Measurements from ENCODE around the gene FTSJ1.
A peak's percentile ranks its signal among the peaks of the same experiment; 100 is the strongest.
"Not testable (repeated sequence)": the region's sequence is repeated elsewhere in the genome, so short reads cannot be mapped to it uniquely, and the experiment has no call there.

FTSJ1 gene, protein sequence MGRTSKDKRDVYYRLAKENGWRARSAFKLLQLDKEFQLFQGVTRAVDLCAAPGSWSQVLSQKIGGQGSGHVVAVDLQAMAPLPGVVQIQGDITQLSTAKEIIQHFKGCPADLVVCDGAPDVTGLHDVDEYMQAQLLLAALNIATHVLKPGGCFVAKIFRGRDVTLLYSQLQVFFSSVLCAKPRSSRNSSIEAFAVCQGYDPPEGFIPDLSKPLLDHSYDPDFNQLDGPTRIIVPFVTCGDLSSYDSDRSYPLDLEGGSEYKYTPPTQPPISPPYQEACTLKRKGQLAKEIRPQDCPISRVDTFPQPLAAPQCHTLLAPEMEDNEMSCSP

DNA sequence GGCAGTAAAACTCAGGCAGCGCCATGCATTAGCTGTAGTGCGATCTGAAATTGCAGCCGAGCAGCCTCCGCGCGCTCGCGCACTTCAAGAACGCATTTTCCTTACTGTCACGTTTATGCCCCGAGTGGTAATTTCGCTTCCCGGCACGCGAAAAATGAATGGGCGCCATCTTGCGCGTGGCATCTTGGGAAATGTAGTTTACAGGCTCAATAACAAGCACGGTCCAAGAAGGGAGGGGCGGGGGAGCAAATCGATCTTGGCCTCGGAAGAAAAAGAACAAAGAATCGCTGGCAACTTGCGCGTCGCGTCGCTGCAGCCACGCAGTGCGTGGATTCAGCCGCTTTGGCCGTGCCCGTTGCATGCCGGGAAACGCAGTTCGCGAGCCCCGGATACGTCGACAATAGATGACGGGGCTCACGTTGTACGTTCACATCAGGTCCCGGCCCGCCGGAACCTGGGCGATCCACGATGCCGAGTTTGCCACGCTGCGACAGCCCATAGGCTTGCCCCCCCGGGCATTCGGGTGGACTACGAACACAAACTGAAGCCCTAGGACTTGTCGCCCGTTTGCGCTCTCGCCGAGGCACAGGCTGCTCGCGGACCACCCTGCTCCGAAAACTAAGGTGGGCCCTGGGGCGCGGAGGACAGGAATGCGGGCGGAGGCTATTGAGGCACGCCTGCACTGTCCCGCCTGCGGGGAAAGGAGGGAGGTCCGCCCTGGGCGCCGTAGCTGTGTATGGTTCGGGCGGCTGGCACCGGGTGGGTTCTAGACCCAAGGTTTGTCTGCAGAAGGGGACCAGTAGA, at the start of gene FTSJ1:
Gene FTSJ1, plus strand, starts transcription at position 426 of the 804 bp plus-strand sequence. CDS start 1,849 bp downstream, outside the sequence.
- DNase-seq (ENCODE audit: low spot score) = peak; percentile 67

DNA sequence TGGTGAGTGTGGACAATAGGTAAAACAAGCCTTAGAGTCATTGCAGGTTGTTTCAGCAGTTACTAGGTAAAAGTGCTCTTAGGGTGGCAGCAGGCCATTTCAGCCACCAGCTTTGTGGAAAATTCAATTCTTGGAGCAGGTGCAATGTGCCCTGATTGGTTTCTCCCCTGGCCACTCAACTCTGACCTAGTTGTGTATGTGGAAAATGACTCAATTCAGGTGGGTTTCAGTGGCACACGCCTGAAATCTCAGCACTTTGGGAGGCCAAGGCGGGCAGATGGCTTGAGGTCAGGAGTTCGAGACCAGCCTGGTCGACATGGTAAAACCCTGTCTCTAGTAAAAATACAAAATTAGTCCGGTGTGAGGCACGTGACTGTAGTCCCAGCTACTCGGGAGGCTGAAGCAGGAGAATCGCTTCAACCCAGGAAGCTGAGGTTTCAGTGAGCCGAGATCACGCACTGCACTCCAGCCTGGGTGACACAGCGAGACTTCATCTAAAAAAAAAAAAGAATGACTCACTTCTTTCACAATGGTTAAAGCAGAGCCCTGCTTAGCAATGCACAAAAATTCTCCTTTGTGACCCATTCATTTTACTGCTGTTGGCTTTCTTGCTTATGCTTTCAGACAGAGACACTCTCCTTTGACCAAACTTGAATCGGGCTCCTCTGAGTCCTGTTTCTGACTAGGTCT, 48.8 kb upstream of the FTSJ1 start:
- DNase-seq (ENCODE audit: low spot score) = not testable (repeated sequence)

GRCh38 chrX:48429606-48430005, 46.4 kb upstream of the FTSJ1 start:
- not testable (repeated sequence) for DNase-seq (ENCODE audit: low spot score)

- not testable (repeated sequence) for DNase-seq (ENCODE audit: low spot score)
Measured at GRCh38 chrX:48430166-48430565, 45.8 kb upstream of the FTSJ1 start.

DNA sequence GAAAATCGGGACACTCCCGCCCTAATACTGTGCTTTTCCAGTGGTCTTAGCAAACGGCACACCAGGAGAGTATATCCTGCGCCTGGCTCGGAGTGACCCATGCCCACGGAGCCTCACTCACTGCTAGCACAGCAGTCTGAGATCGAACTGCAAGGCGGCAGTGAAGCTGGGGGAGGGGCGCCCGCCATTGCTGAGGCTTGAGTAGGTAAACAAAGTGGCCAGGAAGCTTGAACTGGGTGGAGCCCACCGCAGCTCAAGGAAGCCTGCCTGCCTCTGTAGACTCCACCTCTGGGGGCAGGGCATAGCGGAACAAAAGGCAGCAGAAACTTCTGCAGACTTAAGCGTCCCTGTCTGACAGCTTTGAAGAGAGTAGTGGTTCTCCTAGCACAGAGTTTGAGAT, 42.3 kb upstream of the FTSJ1 start:
- not testable (repeated sequence) for DNase-seq (ENCODE audit: low spot score)

DNA sequence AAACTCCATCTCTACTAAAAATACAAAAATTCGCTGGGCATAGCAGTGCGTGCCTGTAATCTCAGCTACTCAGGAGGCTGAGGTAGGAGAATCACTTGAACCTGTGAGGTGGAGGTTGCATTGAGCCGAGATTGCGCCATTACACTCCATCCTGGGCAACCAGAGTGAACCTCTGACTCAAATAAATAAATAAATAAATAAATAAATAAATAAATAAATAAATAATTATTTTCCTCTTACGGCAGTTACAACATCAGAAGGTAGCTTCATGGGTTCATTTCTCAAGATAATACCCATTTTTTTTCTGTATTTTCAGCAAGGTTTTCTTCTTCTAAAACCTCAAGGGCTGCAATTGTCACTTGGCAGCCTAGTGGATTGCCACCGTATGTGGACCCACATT, 28.8 kb upstream of the FTSJ1 start:
- DNase-seq (ENCODE audit: low spot score) = not testable (repeated sequence)

- no peak for DNase-seq (ENCODE audit: low spot score)
Measured at GRCh38 chrX:48450076-48450475, 25.9 kb upstream of the FTSJ1 start.

DNA sequence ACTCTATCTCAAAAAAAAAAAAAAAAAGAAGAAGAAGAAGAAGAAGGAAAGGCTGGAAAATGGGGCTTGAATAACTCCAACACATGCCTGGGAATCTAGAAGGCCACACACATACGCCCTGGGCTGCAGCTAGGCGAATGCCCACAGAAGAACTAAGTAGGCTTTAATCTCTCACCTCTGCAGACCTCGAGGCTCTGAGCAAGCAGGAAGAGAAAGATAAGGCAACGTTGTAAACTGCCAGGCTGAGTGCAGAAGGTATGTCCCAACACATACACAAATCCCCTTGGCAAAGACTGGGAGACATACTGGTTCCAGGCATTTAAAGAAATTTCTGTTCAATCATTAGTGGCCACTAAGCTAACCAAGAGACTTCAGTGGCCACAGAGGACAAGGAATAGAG, 24.3 kb upstream of the FTSJ1 start:
- DNase-seq (ENCODE audit: low spot score) = no peak

GRCh38 chrX:48456628-48457331, 19.2 kb upstream of the FTSJ1 start:
- DNase-seq (ENCODE audit: low spot score) = no peak

- no peak for DNase-seq (ENCODE audit: low spot score)
Measured at GRCh38 chrX:48458711-48459110, 17.3 kb upstream of the FTSJ1 start.

DNA sequence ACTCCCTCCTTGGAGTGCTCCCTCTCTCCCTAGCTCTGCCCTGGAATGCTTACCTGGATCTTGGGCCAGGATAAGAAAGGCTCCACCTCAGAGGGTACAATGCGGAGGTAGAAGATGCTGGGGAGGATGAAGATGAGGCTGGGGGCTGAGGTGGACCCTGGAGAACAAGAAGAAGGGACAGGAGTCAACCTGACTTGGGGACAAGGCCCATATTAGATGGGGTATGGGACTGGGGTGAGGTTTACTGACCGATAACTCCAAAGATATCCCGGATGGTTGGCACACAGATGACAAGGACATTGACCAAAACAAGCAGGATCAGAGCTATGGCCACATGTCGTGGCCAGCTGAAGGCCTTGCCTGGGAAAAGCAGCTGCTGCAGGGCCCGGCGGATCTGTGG, 16.5 kb upstream of the FTSJ1 start:
- no peak for DNase-seq (ENCODE audit: low spot score)

- no peak for DNase-seq (ENCODE audit: low spot score)
Measured at GRCh38 chrX:48460031-48460430, 16.0 kb upstream of the FTSJ1 start.

GRCh38 chrX:48460606-48461005, 15.4 kb upstream of the FTSJ1 start:
- DNase-seq (ENCODE audit: low spot score) = no peak

GRCh38 chrX:48461830-48462229, 14.2 kb upstream of the FTSJ1 start:
- no peak for DNase-seq (ENCODE audit: low spot score)

DNA sequence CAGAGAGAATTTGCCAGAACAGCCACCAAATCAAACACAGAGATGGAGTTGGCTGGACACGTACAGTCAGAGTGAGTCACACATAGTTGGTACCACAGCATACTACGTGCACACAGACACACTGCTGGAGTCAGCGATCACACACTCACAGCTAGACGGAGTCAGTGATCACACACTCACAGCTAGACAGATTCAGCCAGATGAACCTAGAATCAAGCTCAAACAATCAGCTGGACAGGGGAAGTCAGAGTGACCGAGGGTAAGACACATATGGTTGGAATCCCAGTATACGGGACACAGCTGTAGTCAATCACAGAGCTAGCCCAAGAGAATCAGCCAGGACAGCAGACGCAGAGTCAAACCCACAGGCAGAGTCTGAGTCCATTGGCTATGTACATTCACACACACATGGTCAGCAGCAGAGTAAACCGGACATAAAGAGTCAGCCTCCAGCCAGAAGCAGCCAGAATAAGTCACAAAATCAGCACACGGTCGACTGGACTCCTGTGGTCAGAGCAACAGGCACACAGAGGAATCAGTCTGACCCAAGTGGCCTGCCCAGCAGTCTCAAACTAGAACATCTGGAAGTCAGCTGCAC, 10.6 kb upstream of the FTSJ1 start:
- no peak for DNase-seq (ENCODE audit: low spot score)

- DNase-seq (ENCODE audit: low spot score) = no peak
Measured at GRCh38 chrX:48466696-48467095, 9.3 kb upstream of the FTSJ1 start.

DNA sequence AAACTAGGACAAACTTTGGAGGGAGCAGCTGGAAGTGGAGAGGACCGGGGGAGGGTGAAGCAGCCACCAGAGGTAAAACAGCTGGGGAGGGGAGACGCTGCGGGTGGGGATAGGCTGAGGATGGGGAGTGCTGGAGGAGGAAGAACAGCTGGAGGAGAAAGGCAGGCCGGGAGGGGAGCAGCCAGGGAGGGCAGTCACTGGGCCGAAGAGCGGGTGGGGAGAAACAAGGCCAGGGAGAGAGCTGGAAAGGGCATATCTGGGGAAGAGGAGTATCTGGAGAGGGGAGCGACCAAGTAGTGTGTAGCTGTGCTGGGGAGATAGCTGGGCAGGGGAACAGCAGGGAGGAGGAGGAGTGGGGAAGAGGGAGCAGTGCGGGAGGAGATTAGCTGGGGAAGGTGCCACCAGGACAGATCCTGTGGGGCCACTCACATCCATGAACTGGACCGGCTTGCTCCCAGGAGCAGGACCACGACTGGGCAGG, 8.7 kb upstream of the FTSJ1 start:
- no peak for DNase-seq (ENCODE audit: low spot score)

GRCh38 chrX:48468247-48468671, 7.7 kb upstream of the FTSJ1 start:
- no peak for DNase-seq (ENCODE audit: low spot score)

DNA sequence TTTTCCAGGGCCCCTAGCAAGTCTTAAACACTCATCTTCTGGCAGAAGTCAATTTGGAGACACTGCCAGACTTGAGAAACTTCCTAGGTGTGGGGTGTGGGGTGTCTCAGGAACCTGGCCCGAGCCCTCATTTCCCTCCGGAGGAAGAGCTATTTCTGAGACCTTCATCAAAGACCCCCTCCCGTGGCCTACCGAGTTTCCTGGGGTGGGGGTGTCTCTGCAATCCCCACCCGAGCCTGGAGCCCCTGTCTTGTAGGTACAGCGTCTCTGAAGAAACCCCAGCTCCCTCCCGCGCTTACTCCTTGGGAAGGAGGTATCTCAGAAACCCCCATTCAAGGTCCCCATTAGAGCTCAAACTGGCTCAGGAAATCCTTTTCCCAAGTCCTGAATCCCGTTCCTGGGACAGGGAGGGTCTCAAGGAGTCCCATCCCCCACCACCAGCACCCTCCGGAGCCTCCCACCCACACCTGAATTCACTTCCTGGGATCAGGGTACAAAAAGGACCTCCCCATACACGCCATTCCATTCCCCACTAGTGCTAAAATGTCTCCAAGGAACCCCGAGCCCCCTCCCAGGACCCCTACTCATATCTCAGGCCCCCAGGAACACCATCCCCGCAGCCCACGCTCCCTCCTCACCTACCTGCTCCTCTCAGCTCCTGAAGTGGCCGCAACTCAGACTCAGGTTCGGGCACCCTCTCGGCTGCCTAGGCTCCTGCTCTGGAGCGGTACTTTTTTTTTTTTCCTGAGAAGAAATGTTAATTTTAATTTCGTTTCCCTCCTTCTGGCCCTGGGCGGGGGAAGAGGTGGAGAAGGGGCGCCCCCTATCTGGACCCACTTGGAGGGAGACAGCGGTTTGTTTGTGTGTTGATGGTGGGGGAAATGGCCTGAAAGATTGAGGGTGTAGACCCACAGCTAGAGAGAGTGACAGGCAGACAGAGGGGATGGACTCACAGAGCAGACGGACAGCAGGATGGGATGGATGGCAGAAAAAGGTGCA, 7.0 kb upstream of the FTSJ1 start:
- no peak for DNase-seq (ENCODE audit: low spot score)

- no peak for DNase-seq (ENCODE audit: low spot score)
Measured at GRCh38 chrX:48470110-48470832, 5.7 kb upstream of the FTSJ1 start, which contains the start of gene SLC38A5. SLC38A5 (minus strand) TSS chrX:48470260; CDS start chrX:48467924, 2,336 bp downstream.
